GM23338 (cell line): ENCODE results near the gene FAM20A. TPM values are rescaled to one million over a fixed set of nuclear protein-coding genes. Genes with fewer than 3 reads are reported as not detected.
A peak's percentile ranks its signal among the peaks of the same experiment; 100 is the strongest.

Experiments used
- ATAC-seq: fragments of 200-7000 bp; cut with Tn5 transposase; 3 replicates; pipeline ENCODE4 v1.9.1; 2020
- DNase-seq: peaks from one replicate; pipeline ENCODE4 v3.0.0-alpha.2; 2015; ENCODE audit warnings: low spot score
- H2AFZ ChIP-seq: fragments of 200-600 bp; sonication (generic); 2 replicates; pipeline ENCODE4 v1.8.0; 2016; ENCODE audit warnings: antibody characterized with exemption, mild to moderate bottlenecking, moderate library complexity
- H3F3A ChIP-seq: fragments of 200-600 bp; sonication (generic); replicated peaks from 2 replicates; pipeline ENCODE4 v1.8.0; 2017; ENCODE audit warnings: antibody characterized with exemption, mixed run types, low read depth
- H3K27ac ChIP-seq: fragments of 200-600 bp; sonication (generic); 2 replicates; pipeline ENCODE4 v1.6.1; 2016; ENCODE audit warnings: low read depth
- H3K27me3 ChIP-seq: fragments of 200-600 bp; sonication (generic); 2 replicates; pipeline ENCODE4 v1.8.0; 2016; ENCODE audit warnings: mild to moderate bottlenecking, mixed run types, moderate library complexity; ENCODE audit not compliant: insufficient read depth
- H3K36me3 ChIP-seq: fragments of 200-600 bp; sonication (generic); 2 replicates; pipeline ENCODE4 v1.8.0; 2016; ENCODE audit warnings: mild to moderate bottlenecking; ENCODE audit not compliant: insufficient read depth
- H3K4me1 ChIP-seq: fragments of 200-600 bp; sonication (generic); 2 replicates; pipeline ENCODE4 v1.8.0; 2016; ENCODE audit warnings: mild to moderate bottlenecking, moderate library complexity; ENCODE audit not compliant: insufficient read depth
- H3K4me2 ChIP-seq: fragments of 200-600 bp; sonication (generic); 2 replicates; pipeline ENCODE4 v1.7.1; 2017; ENCODE audit warnings: mixed run types
- H3K4me3 ChIP-seq: fragments of 200-600 bp; sonication (generic); 2 replicates; pipeline ENCODE4 v1.6.1; 2016; ENCODE audit warnings: mixed run types
- H3K79me2 ChIP-seq: fragments of 200-600 bp; sonication (generic); replicated peaks from 2 replicates; pipeline ENCODE4 v1.8.0; 2017; ENCODE audit warnings: mild to moderate bottlenecking; ENCODE audit not compliant: insufficient read depth
- H3K9me2 ChIP-seq: fragments of 200-600 bp; sonication (generic); 2 replicates; pipeline ENCODE4 v1.8.0; 2017; ENCODE audit not compliant: insufficient read depth
- H4K20me1 ChIP-seq: fragments of 200-600 bp; sonication (generic); replicated peaks from 2 replicates; pipeline ENCODE4 v1.8.0; 2017; ENCODE audit warnings: mild to moderate bottlenecking; ENCODE audit not compliant: insufficient read depth
- H3K27ac Mint-ChIP-seq: 2 replicates; pipeline ENCODE4 v1.8.0; 2020; ENCODE audit warnings: inconsistent platforms, mild to moderate bottlenecking, moderate library complexity, mixed read lengths
- H3K27me3 Mint-ChIP-seq: 3 replicates; pipeline ENCODE4 v1.8.0; 2022; ENCODE audit warnings: low read depth, mild to moderate bottlenecking, moderate library complexity, mixed read lengths, inconsistent platforms; ENCODE audit not compliant: insufficient read depth, poor library complexity
- H3K36me3 Mint-ChIP-seq: 3 replicates; pipeline ENCODE4 v1.8.0; 2021; ENCODE audit warnings: low read depth, mild to moderate bottlenecking, inconsistent platforms, moderate library complexity, mixed read lengths
- H3K4me1 Mint-ChIP-seq: 3 replicates; pipeline ENCODE4 v1.8.0; 2020; ENCODE audit warnings: mild to moderate bottlenecking, inconsistent platforms, mixed read lengths
- H3K4me3 Mint-ChIP-seq: 3 replicates; pipeline ENCODE4 v1.8.0; 2021; ENCODE audit warnings: moderate library complexity, mild to moderate bottlenecking, inconsistent platforms, mixed read lengths
- H3K9me3 Mint-ChIP-seq: 3 replicates; pipeline ENCODE4 v1.8.0; 2020; ENCODE audit warnings: moderate library complexity, mild to moderate bottlenecking, inconsistent platforms, mixed read lengths
- CREB1 ChIP-seq: fragments of 250-450 bp; sonication (Bioruptor Pico); IDR thresholded peaks from 2 replicates; pipeline ENCODE4 v1.5.0; 2020; ENCODE audit warnings: low read depth, mild to moderate bottlenecking, moderate library complexity
- NANOG ChIP-seq: IDR thresholded peaks from 2 replicates; pipeline ENCODE4 v1.6.1; 2016; ENCODE audit warnings: antibody characterized with exemption, borderline replicate concordance
- POLR2AphosphoS5 ChIP-seq: IDR thresholded peaks from 2 replicates; pipeline ENCODE4 v1.6.1; 2016; ENCODE audit warnings: antibody characterized with exemption, low read depth
- STAT1 ChIP-seq: IDR thresholded peaks from one replicate; pipeline ENCODE4 v1.6.1; 2016; ENCODE audit warnings: antibody characterized with exemption; ENCODE audit not compliant: unreplicated experiment
- polyA plus RNA-seq: library from polyadenylated mRNA; unstranded; fragments of >200 nt; fragmentation: Nextera tagmentation; extraction: Ambion mirVana; gene quantifications from 2 replicates; pipeline ENCODE4 v1.2.1, GENCODE V29; 2016
- total RNA-seq: library from RNA; depleted of rRNA; stranded (reverse); fragments of >200 nt; shearing (Covaris generic); gene quantifications from 2 replicates; pipeline ENCODE4 v1.2.3, GENCODE V29; 2014
- TF ChIP-seq, protein P1 (sequence below): IDR thresholded peaks from one replicate; pipeline ENCODE4 v1.6.1; 2018; ENCODE audit warnings: antibody characterized with exemption; ENCODE audit not compliant: unreplicated experiment
- TF ChIP-seq, protein P2 (sequence below): fragments of 250-450 bp; sonication (Bioruptor Pico); IDR thresholded peaks from 2 replicates; pipeline ENCODE4 v1.5.0; 2020; ENCODE audit warnings: mild to moderate bottlenecking, moderate library complexity
- TF ChIP-seq, protein P3 (sequence below), 2 experiments: fragments of 200-600 bp in 1 of 2; sonication (generic) in 1 of 2; conservative IDR thresholded peaks; 2 replicates each; pipeline versions ENCODE4 v1.5.1 to v1.6.1; 2016 to 2017; ENCODE audit warnings: antibody characterized with exemption in 2 of 2, low read depth in 2 of 2, mild to moderate bottlenecking in 2 of 2, moderate library complexity in 1 of 2

FAM20A gene
- total and polyA plus RNA-seq, 2 experiments from 2014 or later = 1.3 to 1.6 TPM

DNA sequence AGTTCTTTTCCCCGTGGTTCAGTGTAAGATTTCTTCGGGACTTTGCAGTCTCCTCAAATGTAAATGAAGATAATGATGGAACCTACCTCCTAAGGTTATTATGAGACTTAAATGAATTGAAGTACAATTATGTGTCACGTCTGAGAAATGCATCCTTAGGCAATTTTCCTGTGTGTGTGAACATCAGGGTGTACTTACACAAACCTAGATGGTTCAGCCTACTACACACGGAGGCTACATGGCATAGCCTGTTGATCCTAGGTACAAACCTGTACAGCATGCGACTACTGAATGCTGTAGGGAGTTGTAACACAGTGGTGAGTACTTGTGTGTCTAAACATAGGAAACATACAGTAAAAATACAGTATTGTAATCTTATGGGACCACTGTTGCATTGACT, 1.1 kb upstream of the FAM20A start:
- peaks cover 42% of the 10 kb centered on the region for H3K27me3 ChIP-seq

More for the DNA sequence above, 1.1 kb upstream of the FAM20A start:
- peak overlapping the region; percentile 65; the same call in 2 of the 3 replicates for H3K4me3 Mint-ChIP-seq
- H3K9me3 Mint-ChIP-seq = no peaks in the 10 kb centered on the region; the same call in none of the 3 replicates
- no peak overlapping the region for H3K4me3 ChIP-seq
- H3K79me2 ChIP-seq = no peaks in the 10 kb centered on the region; the same call in 1 of the 2 replicates
- H3K4me2 ChIP-seq = 0 out of 2 replicates have a peak overlapping the region, but pooled peaks have one; percentile 95
- H3K36me3 ChIP-seq = no peaks in the 10 kb centered on the region
- no peak overlapping the region for H3K27ac Mint-ChIP-seq
- ATAC-seq = no peak
- H3F3A ChIP-seq = 0 out of 2 replicates have a peak, but pooled peaks cover 2% of the 10 kb centered on the region
- peaks cover 27% of the 10 kb centered on the region for H3K27me3 Mint-ChIP-seq
- H4K20me1 ChIP-seq = no peaks in the 10 kb centered on the region
- no peak overlapping the region for H3K27ac ChIP-seq
- TF ChIP-seq, protein P1, sequence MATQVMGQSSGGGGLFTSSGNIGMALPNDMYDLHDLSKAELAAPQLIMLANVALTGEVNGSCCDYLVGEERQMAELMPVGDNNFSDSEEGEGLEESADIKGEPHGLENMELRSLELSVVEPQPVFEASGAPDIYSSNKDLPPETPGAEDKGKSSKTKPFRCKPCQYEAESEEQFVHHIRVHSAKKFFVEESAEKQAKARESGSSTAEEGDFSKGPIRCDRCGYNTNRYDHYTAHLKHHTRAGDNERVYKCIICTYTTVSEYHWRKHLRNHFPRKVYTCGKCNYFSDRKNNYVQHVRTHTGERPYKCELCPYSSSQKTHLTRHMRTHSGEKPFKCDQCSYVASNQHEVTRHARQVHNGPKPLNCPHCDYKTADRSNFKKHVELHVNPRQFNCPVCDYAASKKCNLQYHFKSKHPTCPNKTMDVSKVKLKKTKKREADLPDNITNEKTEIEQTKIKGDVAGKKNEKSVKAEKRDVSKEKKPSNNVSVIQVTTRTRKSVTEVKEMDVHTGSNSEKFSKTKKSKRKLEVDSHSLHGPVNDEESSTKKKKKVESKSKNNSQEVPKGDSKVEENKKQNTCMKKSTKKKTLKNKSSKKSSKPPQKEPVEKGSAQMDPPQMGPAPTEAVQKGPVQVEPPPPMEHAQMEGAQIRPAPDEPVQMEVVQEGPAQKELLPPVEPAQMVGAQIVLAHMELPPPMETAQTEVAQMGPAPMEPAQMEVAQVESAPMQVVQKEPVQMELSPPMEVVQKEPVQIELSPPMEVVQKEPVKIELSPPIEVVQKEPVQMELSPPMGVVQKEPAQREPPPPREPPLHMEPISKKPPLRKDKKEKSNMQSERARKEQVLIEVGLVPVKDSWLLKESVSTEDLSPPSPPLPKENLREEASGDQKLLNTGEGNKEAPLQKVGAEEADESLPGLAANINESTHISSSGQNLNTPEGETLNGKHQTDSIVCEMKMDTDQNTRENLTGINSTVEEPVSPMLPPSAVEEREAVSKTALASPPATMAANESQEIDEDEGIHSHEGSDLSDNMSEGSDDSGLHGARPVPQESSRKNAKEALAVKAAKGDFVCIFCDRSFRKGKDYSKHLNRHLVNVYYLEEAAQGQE = no peak
- TF ChIP-seq, protein P2, sequence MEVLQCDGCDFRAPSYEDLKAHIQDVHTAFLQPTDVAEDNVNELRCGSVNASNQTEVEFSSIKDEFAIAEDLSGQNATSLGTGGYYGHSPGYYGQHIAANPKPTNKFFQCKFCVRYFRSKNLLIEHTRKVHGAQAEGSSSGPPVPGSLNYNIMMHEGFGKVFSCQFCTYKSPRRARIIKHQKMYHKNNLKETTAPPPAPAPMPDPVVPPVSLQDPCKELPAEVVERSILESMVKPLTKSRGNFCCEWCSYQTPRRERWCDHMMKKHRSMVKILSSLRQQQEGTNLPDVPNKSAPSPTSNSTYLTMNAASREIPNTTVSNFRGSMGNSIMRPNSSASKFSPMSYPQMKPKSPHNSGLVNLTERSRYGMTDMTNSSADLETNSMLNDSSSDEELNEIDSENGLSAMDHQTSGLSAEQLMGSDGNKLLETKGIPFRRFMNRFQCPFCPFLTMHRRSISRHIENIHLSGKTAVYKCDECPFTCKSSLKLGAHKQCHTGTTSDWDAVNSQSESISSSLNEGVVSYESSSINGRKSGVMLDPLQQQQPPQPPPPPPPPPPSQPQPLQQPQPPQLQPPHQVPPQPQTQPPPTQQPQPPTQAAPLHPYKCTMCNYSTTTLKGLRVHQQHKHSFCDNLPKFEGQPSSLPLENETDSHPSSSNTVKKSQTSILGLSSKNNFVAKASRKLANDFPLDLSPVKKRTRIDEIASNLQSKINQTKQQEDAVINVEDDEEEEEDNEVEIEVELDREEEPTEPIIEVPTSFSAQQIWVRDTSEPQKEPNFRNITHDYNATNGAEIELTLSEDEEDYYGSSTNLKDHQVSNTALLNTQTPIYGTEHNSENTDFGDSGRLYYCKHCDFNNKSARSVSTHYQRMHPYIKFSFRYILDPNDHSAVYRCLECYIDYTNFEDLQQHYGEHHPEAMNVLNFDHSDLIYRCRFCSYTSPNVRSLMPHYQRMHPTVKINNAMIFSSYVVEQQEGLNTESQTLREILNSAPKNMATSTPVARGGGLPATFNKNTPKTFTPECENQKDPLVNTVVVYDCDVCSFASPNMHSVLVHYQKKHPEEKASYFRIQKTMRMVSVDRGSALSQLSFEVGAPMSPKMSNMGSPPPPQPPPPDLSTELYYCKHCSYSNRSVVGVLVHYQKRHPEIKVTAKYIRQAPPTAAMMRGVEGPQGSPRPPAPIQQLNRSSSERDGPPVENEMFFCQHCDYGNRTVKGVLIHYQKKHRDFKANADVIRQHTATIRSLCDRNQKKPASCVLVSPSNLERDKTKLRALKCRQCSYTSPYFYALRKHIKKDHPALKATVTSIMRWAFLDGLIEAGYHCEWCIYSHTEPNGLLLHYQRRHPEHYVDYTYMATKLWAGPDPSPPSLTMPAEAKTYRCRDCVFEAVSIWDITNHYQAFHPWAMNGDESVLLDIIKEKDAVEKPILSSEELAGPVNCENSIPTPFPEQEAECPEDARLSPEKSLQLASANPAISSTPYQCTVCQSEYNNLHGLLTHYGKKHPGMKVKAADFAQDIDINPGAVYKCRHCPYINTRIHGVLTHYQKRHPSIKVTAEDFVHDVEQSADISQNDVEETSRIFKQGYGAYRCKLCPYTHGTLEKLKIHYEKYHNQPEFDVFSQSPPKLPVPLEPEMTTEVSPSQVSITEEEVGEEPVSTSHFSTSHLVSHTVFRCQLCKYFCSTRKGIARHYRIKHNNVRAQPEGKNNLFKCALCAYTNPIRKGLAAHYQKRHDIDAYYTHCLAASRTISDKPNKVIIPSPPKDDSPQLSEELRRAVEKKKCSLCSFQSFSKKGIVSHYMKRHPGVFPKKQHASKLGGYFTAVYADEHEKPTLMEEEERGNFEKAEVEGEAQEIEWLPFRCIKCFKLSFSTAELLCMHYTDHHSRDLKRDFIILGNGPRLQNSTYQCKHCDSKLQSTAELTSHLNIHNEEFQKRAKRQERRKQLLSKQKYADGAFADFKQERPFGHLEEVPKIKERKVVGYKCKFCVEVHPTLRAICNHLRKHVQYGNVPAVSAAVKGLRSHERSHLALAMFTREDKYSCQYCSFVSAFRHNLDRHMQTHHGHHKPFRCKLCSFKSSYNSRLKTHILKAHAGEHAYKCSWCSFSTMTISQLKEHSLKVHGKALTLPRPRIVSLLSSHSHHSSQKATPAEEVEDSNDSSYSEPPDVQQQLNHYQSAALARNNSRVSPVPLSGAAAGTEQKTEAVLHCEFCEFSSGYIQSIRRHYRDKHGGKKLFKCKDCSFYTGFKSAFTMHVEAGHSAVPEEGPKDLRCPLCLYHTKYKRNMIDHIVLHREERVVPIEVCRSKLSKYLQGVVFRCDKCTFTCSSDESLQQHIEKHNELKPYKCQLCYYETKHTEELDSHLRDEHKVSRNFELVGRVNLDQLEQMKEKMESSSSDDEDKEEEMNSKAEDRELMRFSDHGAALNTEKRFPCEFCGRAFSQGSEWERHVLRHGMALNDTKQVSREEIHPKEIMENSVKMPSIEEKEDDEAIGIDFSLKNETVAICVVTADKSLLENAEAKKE (CRISPR knock-in tag) = no peak
- no peak for TF ChIP-seq POLR2AphosphoS5
- TF ChIP-seq NANOG = no peak
- no peak for TF ChIP-seq CREB1 (CRISPR knock-in tag)
- TF ChIP-seq, protein P3, sequence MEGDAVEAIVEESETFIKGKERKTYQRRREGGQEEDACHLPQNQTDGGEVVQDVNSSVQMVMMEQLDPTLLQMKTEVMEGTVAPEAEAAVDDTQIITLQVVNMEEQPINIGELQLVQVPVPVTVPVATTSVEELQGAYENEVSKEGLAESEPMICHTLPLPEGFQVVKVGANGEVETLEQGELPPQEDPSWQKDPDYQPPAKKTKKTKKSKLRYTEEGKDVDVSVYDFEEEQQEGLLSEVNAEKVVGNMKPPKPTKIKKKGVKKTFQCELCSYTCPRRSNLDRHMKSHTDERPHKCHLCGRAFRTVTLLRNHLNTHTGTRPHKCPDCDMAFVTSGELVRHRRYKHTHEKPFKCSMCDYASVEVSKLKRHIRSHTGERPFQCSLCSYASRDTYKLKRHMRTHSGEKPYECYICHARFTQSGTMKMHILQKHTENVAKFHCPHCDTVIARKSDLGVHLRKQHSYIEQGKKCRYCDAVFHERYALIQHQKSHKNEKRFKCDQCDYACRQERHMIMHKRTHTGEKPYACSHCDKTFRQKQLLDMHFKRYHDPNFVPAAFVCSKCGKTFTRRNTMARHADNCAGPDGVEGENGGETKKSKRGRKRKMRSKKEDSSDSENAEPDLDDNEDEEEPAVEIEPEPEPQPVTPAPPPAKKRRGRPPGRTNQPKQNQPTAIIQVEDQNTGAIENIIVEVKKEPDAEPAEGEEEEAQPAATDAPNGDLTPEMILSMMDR (conservative IDR thresholded peaks at IDR 0.05; ENCODE audit: low read depth in 2 of 2) = no peak
- TF ChIP-seq STAT1 = no peak
- no peaks in the 10 kb centered on the region; the same call in 2 of the 3 replicates for H3K36me3 Mint-ChIP-seq
- peaks cover 11% of the 10 kb centered on the region; the same call in 1 of the 2 replicates for H3K9me2 ChIP-seq
- H2AFZ ChIP-seq = no peak overlapping the region
- H3K4me1 Mint-ChIP-seq = peaks cover 25% of the 10 kb centered on the region
- DNase-seq = no peak
- H3K4me1 ChIP-seq = peaks cover 38% of the 10 kb centered on the region
